Stimulated activated CD4-positive, alpha-beta T cell treated with anti-CD3 and anti-CD28 coated beads, Interleukin-2, amount 100 ng/mL, for 48 hours (primary cell): ENCODE data around the gene MUSTN1.

Experiments used
- DNase-seq, 2 donors: peaks; one replicate each; pipeline ENCODE4 v3.0.0-alpha.2; 2020

MUSTN1 gene

GRCh38 chr3:52851348-52851747, 16.5 kb upstream of the MUSTN1 start:
- DNase-seq, result peak; percentile 9 to 15

GRCh38 chr3:52849656-52850055, 14.8 kb upstream of the MUSTN1 start:
- no peak for DNase-seq

- no peak for DNase-seq
Observed at GRCh38 chr3:52848617-52849016, 13.8 kb upstream of the MUSTN1 start.

GRCh38 chr3:52847726-52848125, 12.9 kb upstream of the MUSTN1 start:
- no peak for DNase-seq

- no peak for DNase-seq
Observed at GRCh38 chr3:52847241-52847640, 12.4 kb upstream of the MUSTN1 start.

GRCh38 chr3:52846432-52846965, 11.7 kb upstream of the MUSTN1 start:
- DNase-seq, result no peak

- peak in 1 of 2 donors; percentile 18 for DNase-seq
Observed at GRCh38 chr3:52845691-52846431, 11.0 kb upstream of the MUSTN1 start.

- no peak for DNase-seq
Observed at GRCh38 chr3:52845157-52845556, 10.3 kb upstream of the MUSTN1 start.

- DNase-seq, result no peak
Observed at GRCh38 chr3:52844290-52844975, 9.6 kb upstream of the MUSTN1 start.

- no peak for DNase-seq
Observed at GRCh38 chr3:52843881-52844280, 9.1 kb upstream of the MUSTN1 start.

GRCh38 chr3:52843108-52843865, 8.5 kb upstream of the MUSTN1 start:
- DNase-seq, result no peak

- DNase-seq, result no peak
Observed at GRCh38 chr3:52842424-52842823, 7.6 kb upstream of the MUSTN1 start.

- no peak for DNase-seq
Observed at GRCh38 chr3:52841981-52842340, 7.1 kb upstream of the MUSTN1 start.

- DNase-seq, result no peak
Observed at GRCh38 chr3:52841211-52841980, 6.6 kb upstream of the MUSTN1 start.

GRCh38 chr3:52839892-52840545, 5.2 kb upstream of the MUSTN1 start:
- DNase-seq, result no peak

GRCh38 chr3:52839268-52839575, 4.4 kb upstream of the MUSTN1 start:
- DNase-seq, result no peak

- no peak for DNase-seq
Observed at GRCh38 chr3:52838561-52839267, 3.9 kb upstream of the MUSTN1 start.

GRCh38 chr3:52836986-52837385, 2.2 kb upstream of the MUSTN1 start:
- no peak for DNase-seq

- DNase-seq, result no peak
Observed at GRCh38 chr3:52836471-52836845, 1.6 kb upstream of the MUSTN1 start.

- no peak for DNase-seq
Observed at GRCh38 chr3:52835766-52836470, 1.1 kb upstream of the MUSTN1 start.

- no peak for DNase-seq
Observed at GRCh38 chr3:52833202-52833601, 1.6 kb downstream of the MUSTN1 start.
